Esophagus muscularis mucosa (tissue), 4 donors: ENCODE data around the gene SOX8.

ENCODE experiments used
- CTCF ChIP-seq, 3 experiments: fragments of 200-600 bp in 2 of 3; fragments of 450-650 bp in 1 of 3; sonication (generic) in 2 of 3; IDR thresholded peaks; one replicate each; pipeline ENCODE4 v1.5.1; 2017 to 2019; ENCODE audit warnings: antibody characterized with exemption in 3 of 3, mild to moderate bottlenecking in 2 of 3, moderate library complexity in 1 of 3
- EP300 ChIP-seq: sonication (generic); formaldehyde crosslinking; IDR thresholded peaks from one replicate; pipeline ENCODE4 v1.6.1; 2017; ENCODE audit warnings: antibody characterized with exemption
- POLR2A ChIP-seq: fragments of 450-650 bp; IDR thresholded peaks from one replicate; pipeline ENCODE4 v1.6.1; 2017; ENCODE audit warnings: antibody characterized with exemption, moderate library complexity, mild to moderate bottlenecking, low read depth
- POLR2AphosphoS5 ChIP-seq, 2 donors: sonication (generic); formaldehyde crosslinking; IDR thresholded peaks; one replicate each; pipeline ENCODE4 v1.6.1; 2017; ENCODE audit warnings: antibody characterized with exemption in 2 of 2

DNA sequence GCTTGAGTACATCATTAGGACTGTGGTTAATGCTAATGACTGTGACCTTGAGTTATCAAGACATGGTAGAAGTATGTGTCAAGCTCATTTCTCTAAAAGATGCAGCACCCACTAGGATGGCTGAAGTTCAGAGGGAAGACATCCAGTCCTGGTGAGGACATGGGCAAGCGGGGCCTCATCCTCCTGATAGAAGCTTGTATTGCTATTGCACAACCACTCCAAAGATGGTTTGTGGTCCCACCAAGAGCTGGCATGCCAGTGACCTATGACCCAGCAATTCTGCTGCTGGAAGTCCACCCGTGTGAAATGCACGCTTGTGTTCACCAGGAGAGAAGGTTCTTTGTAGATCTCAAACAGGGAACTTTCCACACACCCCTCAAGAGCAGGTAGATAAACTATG, 14.2 kb downstream of the SOX8 start:
- no peak for TF ChIP-seq CTCF (IDR thresholded peaks at IDR 0.05)
- TF ChIP-seq POLR2AphosphoS5 (IDR thresholded peaks at IDR 0.05), result no peak
- TF ChIP-seq POLR2A, result no peak
- no peak for TF ChIP-seq EP300
